Lung (tissue), 12 donors: ENCODE results near the gene SOAT1. TPM values are rescaled to one million over a fixed set of nuclear protein-coding genes. Genes with fewer than 3 reads are reported as not detected.

ENCODE experiments used
- ATAC-seq: fragments of 200-7000 bp; cut with Tn5 transposase; one replicate; pipeline ENCODE4 v1.9.1; 2020; ENCODE audit warnings: moderate number of reproducible peaks; ENCODE audit not compliant: insufficient read depth, low FRiP score
- DNase-seq, 3 donors: peaks; one replicate each; pipeline ENCODE4 v3.0.0-alpha.2; 2013 to 2017
- H3K27ac ChIP-seq, 2 donors: one replicate each; pipeline ENCODE4 v1.5.1; 2013; ENCODE audit warnings: mild to moderate bottlenecking in 2 of 2, moderate library complexity in 2 of 2, control low read depth in 1 of 2, inconsistent platforms in 1 of 2, low read depth in 1 of 2, low read length in 1 of 2
- H3K27me3 ChIP-seq, 3 donors: one replicate each; pipeline ENCODE4 v1.5.1; 2013; ENCODE audit warnings: low read length in 2 of 3; ENCODE audit not compliant: control insufficient read depth in 3 of 3, insufficient read depth in 3 of 3
- H3K36me3 ChIP-seq, 4 donors: one replicate each; pipeline ENCODE4 v1.5.1; 2013; ENCODE audit warnings: low read length in 4 of 4, mild to moderate bottlenecking in 1 of 4, moderate library complexity in 1 of 4; ENCODE audit not compliant: control insufficient read depth in 4 of 4, insufficient read depth in 4 of 4
- H3K4me1 ChIP-seq, 5 donors: one replicate each; pipeline ENCODE4 v1.5.1; 2013; ENCODE audit warnings: low read length in 5 of 5, mild to moderate bottlenecking in 2 of 5, moderate library complexity in 1 of 5; ENCODE audit not compliant: control insufficient read depth in 5 of 5, insufficient read depth in 5 of 5
- H3K4me3 ChIP-seq: one replicate; pipeline ENCODE4 v1.5.1; 2013; ENCODE audit warnings: mild to moderate bottlenecking, control low read depth, moderate library complexity
- H3K9ac ChIP-seq, 2 donors: one replicate each; pipeline ENCODE4 v1.5.1; 2013; ENCODE audit warnings: low read length in 2 of 2, control low read depth in 1 of 2; ENCODE audit not compliant: insufficient read depth in 1 of 2
- H3K9me3 ChIP-seq, 4 donors: one replicate each; pipeline ENCODE4 v1.5.1; 2013; ENCODE audit warnings: low read length in 3 of 4, mild to moderate bottlenecking in 1 of 4, moderate library complexity in 1 of 4; ENCODE audit not compliant: control insufficient read depth in 4 of 4, insufficient read depth in 3 of 4
- CTCF ChIP-seq: IDR thresholded peaks from 2 replicates; pipeline ENCODE4 v1.5.1; 2012; ENCODE audit warnings: mild to moderate bottlenecking; ENCODE audit errors: control extremely low read depth, extremely low read depth
- WGBS, 2 donors: extraction: QIAGEN DNeasy Blood & Tissue Kit; methylation state at CpG; one replicate each; pipeline ENCODE4 v1.1.7; 2013; 5-methylcytosine and 5-hydroxymethylcytosine counted together
- polyA plus RNA-seq, 2 donors: library from polyadenylated mRNA; stranded (reverse); fragments of 200-250 nt; gene quantifications; one replicate each; pipeline ENCODE4 v1.2.1, GENCODE V29; 2013
- total RNA-seq, 2 donors: library from RNA; depleted of rRNA in 1 of 2; stranded (reverse); fragments of >200 nt in 1 of 2; gene quantifications; one replicate each; pipeline ENCODE4 v1.2.1, GENCODE V29; 2014 to 2021
- donor health status: control.
- donor health status: control.
- donor health status: Bipolar disorder and iron deficiency.
- donor health status: healthy.
- donor health status: DM: yes; HTN: yes; CAD: no.

SOAT1 gene
- total and polyA plus RNA-seq, 4 donors, result 10.5 to 76.0 (median 33.8) TPM

- Histone ChIP-seq H3K9me3 (no peaks in the 10 kb centered on the region), H3K9ac (peak within 1 kb of the TSS; percentile 74 to 76), H3K4me1 (peaks cover 0 to 4% (median 0%) of the 10 kb centered on the region in 5 donors), H3K36me3 (no peaks in the 10 kb centered on the region), H3K4me3 (peak within 1 kb of the TSS; percentile 82), H3K27me3 (no peaks in the 10 kb centered on the region), H3K27ac (peak within 1 kb of the TSS; percentile 77 to 96)
- DNase-seq (peak; percentile 91 to 96 (median 94)), ATAC-seq (peak; percentile 96)
- 9 to 10% methylated on average over 41 to 43 of the region's 43 CpGs for WGBS, 2 donors
- no peak for TF ChIP-seq CTCF
Measured at GRCh38 chr1:179365342-179366092, 71.9 kb downstream of the SOAT1 start, which contains the start of gene AXDND1. TSS of gene AXDND1 (plus strand) at chr1:179365971. CDS start at chr1:179366510, 539 bp downstream.

- peak; percentile 1 for ATAC-seq
Measured at GRCh38 chr1:179366093-179366800, 72.7 kb downstream of the SOAT1 start.

GRCh38 chr1:179369751-179370341 is 76.2 kb downstream of the SOAT1 start:
- peak; percentile 71 for TF ChIP-seq CTCF
- H3K36me3 ChIP-seq, result no peaks in the 10 kb centered on the region
- no peaks in the 10 kb centered on the region for H3K27me3 ChIP-seq
- peaks cover 0 to 4% (median 0%) of the 10 kb centered on the region in 5 donors for H3K4me1 ChIP-seq
- WGBS, 2 donors, result 4 to 6% methylated on average over 4 of the region's 4 CpGs
- H3K9me3 ChIP-seq, result no peaks in the 10 kb centered on the region
- H3K27ac ChIP-seq, result no peak overlapping the region
- H3K9ac ChIP-seq, result no peak overlapping the region
- ATAC-seq (peak; percentile 44), DNase-seq (peak; percentile 40 to 86 (median 85))
- no peak overlapping the region for H3K4me3 ChIP-seq

More at GRCh38 chr1:179366093-179366800, 72.7 kb downstream of the SOAT1 start:
- Histone ChIP-seq H3K4me3 (peak overlapping the region; percentile 82), H3K27me3 (no peaks in the 10 kb centered on the region), H3K4me1 (peaks cover 0 to 4% (median 0%) of the 10 kb centered on the region in 5 donors), H3K36me3 (no peaks in the 10 kb centered on the region), H3K9ac (peak overlapping the region; percentile 74 to 76), H3K9me3 (no peaks in the 10 kb centered on the region), H3K27ac (peak overlapping the region; percentile 77 to 96)
- no peak for TF ChIP-seq CTCF
- WGBS, 2 donors, result 2% methylated on average over 28 of the region's 28 CpGs
- DNase-seq, result no peak
